Nasal cavity respiratory epithelium epithelial cell of viscerocranial mucosa (primary cell): Measurements from ENCODE around the gene CCDC74A. TPM values are rescaled to one million over a fixed set of nuclear protein-coding genes. Genes with fewer than 3 reads are reported as not detected.

Experiments used
- total RNA-seq: library from RNA; depleted of rRNA; stranded (reverse); fragments of >200 nt; gene quantifications from 2 replicates; pipeline ENCODE4 v1.2.3, GENCODE V29; 2014

Gene CCDC74A
- total RNA-seq: 1.0 and 5.9 TPM in 2 replicates

DNA sequence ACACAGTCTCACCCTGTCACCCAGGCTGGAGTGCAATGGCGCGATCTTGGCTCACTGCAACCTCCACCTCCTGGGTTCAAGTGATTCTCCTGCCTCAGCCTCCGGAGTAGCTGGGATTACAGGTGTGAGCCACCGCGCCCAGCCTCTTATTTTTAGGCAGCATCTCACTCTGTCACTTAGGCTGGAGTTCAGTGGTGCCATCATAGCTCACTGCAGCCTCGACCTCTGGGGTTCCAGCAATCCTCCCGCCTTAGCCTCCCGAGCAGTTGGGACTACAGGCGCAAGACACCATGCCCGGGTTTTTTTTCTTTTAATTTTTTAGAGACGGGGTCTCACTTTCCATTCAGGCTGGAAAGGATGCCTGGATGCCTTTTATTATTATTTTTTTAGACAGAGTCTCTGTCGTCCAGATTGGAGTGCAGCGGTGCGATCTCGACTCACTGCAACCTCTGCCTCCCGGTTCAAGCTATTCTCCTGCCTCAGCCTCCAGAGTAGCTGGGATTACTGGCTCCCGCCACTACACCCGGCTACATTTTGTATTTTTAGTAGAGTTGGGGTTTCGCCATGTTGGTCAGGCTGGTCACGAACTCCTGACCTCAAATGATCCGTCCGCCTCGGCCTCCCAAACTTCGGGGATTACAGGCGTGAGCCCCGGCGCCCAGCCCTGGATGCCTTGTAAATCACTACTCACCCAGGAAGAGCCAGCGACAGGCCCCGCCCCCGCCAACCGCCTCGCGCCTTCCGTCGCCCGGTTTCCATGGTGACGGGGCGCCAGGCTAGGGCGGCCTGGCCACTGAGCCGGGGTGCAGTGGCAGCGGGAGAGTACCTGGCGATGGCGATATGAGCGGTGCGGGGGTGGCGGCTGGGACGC lies at the start of gene CCDC74A:
CCDC74A (plus strand) TSS at position 758 of the 871 bp plus-strand sequence; CDS start at position 841, 83 bp downstream.

DNA sequence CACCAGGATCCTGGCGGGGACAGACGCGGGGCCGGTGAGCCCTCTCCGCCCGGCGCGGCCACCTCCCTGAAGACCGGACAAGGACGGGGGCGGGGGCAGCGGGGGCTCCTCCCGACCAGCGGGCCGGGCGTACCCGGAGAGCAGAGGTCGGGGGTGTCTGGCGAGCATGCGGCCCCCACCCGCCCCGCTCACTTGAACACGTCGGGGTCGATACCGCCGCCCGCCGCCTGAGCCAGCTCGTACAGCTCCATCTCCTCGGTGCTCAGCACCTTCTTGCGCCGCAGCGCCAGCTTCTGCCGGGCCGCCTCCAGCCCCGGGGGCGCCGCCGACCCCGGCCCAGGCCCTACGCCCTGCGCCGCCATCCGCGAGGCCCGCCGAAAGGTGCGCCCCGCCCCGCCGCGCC lies 35.7 kb upstream of the CCDC74A start, which contains the start of gene MZT2A:
MZT2A (minus strand) TSS at position 383 of the 403 bp plus-strand sequence; CDS start at position 362, 21 bp downstream.

Other genes starting within 250 kb of the CCDC74A start
- gene RAB6D, start 163.7 kb upstream of the CCDC74A start, total RNA-seq: under 0.01 and 0.07 TPM in 2 replicates
- not detected in 2 replicates for gene TUBA3D, start 51.8 kb upstream of the CCDC74A start, total RNA-seq
- 54.2 and 70.7 TPM in 2 replicates for gene MZT2A, start 35.5 kb upstream of the CCDC74A start, total RNA-seq